Neural cell (in vitro differentiated cells): ENCODE results near the gene MOV10L1. TPM values are rescaled to one million over a fixed set of nuclear protein-coding genes. Genes with fewer than 3 reads are reported as not detected.

ENCODE experiments used
- H2AFZ ChIP-seq: fragments of 200-600, 300-800 bp; sonication (generic), shearing (Covaris generic); 2 replicates; pipeline ENCODE4 v1.6.0; 2014; ENCODE audit warnings: low read depth, mild to moderate bottlenecking, antibody characterized with exemption, low read length, moderate library complexity
- H3F3A ChIP-seq: fragments of 200-600 bp; shearing (Covaris generic); 2 replicates; pipeline ENCODE4 v1.6.1; 2016; ENCODE audit warnings: mild to moderate bottlenecking, moderate library complexity, mixed read lengths, antibody characterized with exemption, low read length; ENCODE audit not compliant: insufficient read depth, poor library complexity, severe bottlenecking
- H3K27ac ChIP-seq: fragments of 200-600, 300-800 bp; sonication (generic), shearing (Covaris generic); 2 replicates; pipeline ENCODE4 v1.5.1; 2014; ENCODE audit warnings: mild to moderate bottlenecking, low read length, moderate library complexity
- H3K27me3 ChIP-seq: fragments of 300-800, 200-600 bp; sonication (generic), shearing (Covaris generic); 2 replicates; pipeline ENCODE4 v1.6.0; 2014; ENCODE audit warnings: mild to moderate bottlenecking, low read depth, low read length, moderate library complexity; ENCODE audit not compliant: insufficient read depth
- H3K36me3 ChIP-seq: fragments of 300-800, 200-600 bp; sonication (generic), shearing (Covaris generic); 2 replicates; pipeline ENCODE4 v1.5.1; 2014; ENCODE audit warnings: mild to moderate bottlenecking, antibody characterized with exemption, low read length, moderate library complexity; ENCODE audit not compliant: insufficient read depth
- H3K4me2 ChIP-seq: fragments of 300-800, 200-600 bp; sonication (generic), shearing (Covaris generic); 2 replicates; pipeline ENCODE4 v1.6.0; 2014; ENCODE audit warnings: mild to moderate bottlenecking, low read length
- H3K4me3 ChIP-seq: fragments of 300-800, 200-600 bp; sonication (generic), shearing (Covaris generic); 2 replicates; pipeline ENCODE4 v1.5.1; 2014; ENCODE audit warnings: mild to moderate bottlenecking, low read length, moderate library complexity
- H3K79me2 ChIP-seq: fragments of 200-600 bp; shearing (Covaris generic); replicated peaks from 2 replicates; pipeline ENCODE4 v1.6.0; 2014; ENCODE audit warnings: mild to moderate bottlenecking, low read length, moderate library complexity; ENCODE audit not compliant: insufficient read depth
- H3K9ac ChIP-seq: fragments of 300-800, 200-600 bp; sonication (generic), shearing (Covaris generic); 2 replicates; pipeline ENCODE4 v1.6.1; 2016; ENCODE audit warnings: mild to moderate bottlenecking, low read length, mixed read lengths
- H3K9me2 ChIP-seq: fragments of 200-600 bp; shearing (Covaris generic); 2 replicates; pipeline ENCODE4 v1.6.1; 2016; ENCODE audit warnings: mild to moderate bottlenecking, low read length, mixed read lengths; ENCODE audit not compliant: insufficient read depth
- H3K9me3 ChIP-seq: fragments of 200-600, 300-800 bp; sonication (generic), shearing (Covaris generic); 2 replicates; pipeline ENCODE4 v1.6.1; 2016; ENCODE audit warnings: mild to moderate bottlenecking, mixed run types, low read length, moderate library complexity, mixed read lengths
- H4K20me1 ChIP-seq: fragments of 200-600 bp; shearing (Covaris generic); 2 replicates; pipeline ENCODE4 v1.6.1; 2016; ENCODE audit warnings: mild to moderate bottlenecking, mixed run types; ENCODE audit not compliant: insufficient read depth
- EP300 ChIP-seq: fragments of 450-650 bp; conservative IDR thresholded peaks from 2 replicates; pipeline ENCODE4 v1.6.1; 2014; ENCODE audit warnings: antibody characterized with exemption, mild to moderate bottlenecking, moderate library complexity; ENCODE audit not compliant: poor library complexity, severe bottlenecking
- EZH2 ChIP-seq: fragments of 200-600, 300-800 bp; shearing (Covaris generic), sonication (generic); IDR thresholded peaks from 2 replicates; pipeline ENCODE4 v1.6.1; 2014; ENCODE audit warnings: antibody characterized with exemption, low read length, borderline replicate concordance, mild to moderate bottlenecking; ENCODE audit not compliant: insufficient read depth, poor library complexity, severe bottlenecking
- MXI1 ChIP-seq: fragments of 450-650 bp; conservative IDR thresholded peaks from 2 replicates; pipeline ENCODE4 v1.6.1; 2014; ENCODE audit warnings: antibody characterized with exemption, mild to moderate bottlenecking; ENCODE audit not compliant: poor library complexity, severe bottlenecking
- POLR2AphosphoS5 ChIP-seq: IDR thresholded peaks from 2 replicates; pipeline ENCODE4 v1.6.1; 2012
- RAD21 ChIP-seq: fragments of 450-650 bp; conservative IDR thresholded peaks from 2 replicates; pipeline ENCODE4 v1.6.1; 2014; ENCODE audit warnings: antibody characterized with exemption, mild to moderate bottlenecking, moderate library complexity
- SMC3 ChIP-seq: fragments of 450-650 bp; conservative IDR thresholded peaks from 2 replicates; pipeline ENCODE4 v1.6.1; 2014; ENCODE audit warnings: antibody characterized with exemption, mild to moderate bottlenecking, moderate library complexity; ENCODE audit not compliant: poor library complexity
- TAF1 ChIP-seq: IDR thresholded peaks from 2 replicates; pipeline ENCODE4 v1.6.1; 2012; ENCODE audit warnings: low read depth
- polyA plus RNA-seq: library from polyadenylated mRNA; depleted of rRNA; stranded (reverse); fragments of >200 nt; gene quantifications from 2 replicates; pipeline ENCODE4 v1.2.3, GENCODE V29; 2014
- TF ChIP-seq, protein P1 (sequence below): fragments of 450-650 bp; IDR thresholded peaks from 2 replicates; pipeline ENCODE4 v1.5.1; 2014; ENCODE audit warnings: antibody characterized with exemption, mild to moderate bottlenecking, moderate library complexity; ENCODE audit not compliant: poor library complexity, severe bottlenecking
- TF ChIP-seq, protein P2 (sequence below): IDR thresholded peaks from 2 replicates; pipeline ENCODE4 v1.6.1; 2012; ENCODE audit warnings: borderline replicate concordance

Gene MOV10L1
- polyA plus RNA-seq, 1 donor from 2014 or later: not detected

DNA sequence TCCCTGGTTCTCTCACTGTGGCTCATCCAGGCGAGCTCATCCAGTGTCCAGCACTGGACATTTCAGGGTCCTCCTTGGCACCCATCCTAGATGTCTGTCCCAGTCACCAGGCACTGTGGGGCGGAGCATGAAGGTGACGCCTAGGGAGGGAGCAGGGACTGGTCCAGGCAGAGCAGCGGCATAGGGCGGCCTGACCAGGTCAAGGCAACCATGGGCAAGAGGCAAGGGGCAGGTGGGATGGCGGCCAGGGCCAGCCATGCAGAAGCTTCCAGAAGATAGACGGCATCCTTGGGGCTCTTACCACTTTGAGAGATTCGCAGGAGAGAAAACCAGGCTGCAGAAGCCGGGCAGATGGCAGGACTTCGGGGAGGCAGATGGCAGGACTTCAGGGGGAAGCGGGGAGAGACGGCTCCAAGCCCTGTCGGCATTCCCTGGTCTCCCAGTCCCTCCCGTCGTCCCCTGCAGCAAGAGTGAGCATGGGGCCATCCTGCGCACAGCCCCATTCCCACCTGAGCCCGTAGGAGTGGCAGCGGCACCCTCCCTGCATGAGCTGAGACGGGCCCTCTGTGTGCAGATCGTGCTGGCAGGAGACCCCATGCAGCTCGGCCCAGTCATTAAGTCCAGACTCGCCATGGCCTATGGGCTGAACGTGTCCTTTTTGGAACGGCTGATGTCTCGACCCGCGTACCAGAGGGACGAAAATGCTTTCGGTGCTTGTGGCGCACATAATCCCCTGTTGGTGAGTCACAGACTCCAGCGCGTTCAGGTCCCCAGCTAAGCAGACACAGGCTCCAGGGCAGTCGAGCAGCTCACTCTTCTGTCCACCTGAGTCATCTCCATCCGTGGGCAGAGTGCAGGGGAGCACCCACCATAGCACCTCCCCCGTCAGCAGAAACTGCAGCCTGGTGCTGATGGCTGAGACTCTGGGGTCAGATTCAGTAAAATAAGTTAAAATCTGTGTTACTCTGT, 60.6 kb downstream of the MOV10L1 start (continued):
- no peak for TF ChIP-seq EZH2

DNA sequence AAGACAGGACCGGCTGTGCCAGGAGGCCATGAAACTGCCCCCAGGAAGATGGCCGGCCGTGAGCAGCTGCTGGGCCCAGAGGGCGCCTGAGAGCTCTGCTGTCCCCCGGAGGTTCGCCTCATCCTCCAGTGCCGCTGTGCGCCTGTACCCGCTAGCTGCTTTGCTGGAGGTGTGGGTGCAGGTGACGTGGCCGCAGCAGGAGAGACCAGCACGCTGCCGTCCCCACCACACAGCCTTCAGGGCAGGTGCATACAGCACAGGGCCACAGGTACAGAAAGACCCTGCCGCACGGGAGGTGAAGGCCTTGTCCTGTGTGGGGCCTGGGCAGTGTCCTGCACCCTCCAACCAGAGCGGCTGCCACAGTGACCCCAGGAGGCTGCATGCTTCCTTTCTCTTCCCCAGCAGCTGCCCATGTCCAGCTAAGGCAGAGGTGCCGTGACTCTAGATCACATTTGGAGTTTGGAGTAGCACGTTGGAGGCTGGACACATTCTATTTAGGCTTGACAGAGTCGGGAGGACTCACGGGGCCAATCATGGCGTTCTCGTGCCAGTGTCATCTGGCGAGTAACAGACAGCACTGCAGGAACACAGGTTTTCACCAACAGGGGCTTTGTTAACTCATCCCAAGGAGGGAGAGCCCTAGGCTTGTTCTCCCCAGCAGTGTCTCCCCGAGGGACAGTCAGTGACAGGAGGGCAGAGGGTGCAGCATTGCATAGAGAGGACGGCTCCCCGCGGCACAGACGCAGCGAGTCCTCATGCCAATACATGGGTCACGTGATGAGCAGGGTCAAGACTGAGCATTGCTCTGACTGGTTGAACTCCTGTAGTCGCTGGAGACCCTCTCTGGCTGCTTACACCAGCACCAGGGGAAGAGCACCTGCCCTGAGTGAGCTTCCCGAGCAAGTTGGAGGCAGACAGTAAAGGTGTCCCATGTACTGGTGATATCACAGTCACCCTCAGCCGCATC, 62.0 kb downstream of the MOV10L1 start:
- no peaks in the 10 kb centered on the region for H3K9me2 ChIP-seq
- no peaks in the 10 kb centered on the region for H3F3A ChIP-seq
- TF ChIP-seq, protein P1, sequence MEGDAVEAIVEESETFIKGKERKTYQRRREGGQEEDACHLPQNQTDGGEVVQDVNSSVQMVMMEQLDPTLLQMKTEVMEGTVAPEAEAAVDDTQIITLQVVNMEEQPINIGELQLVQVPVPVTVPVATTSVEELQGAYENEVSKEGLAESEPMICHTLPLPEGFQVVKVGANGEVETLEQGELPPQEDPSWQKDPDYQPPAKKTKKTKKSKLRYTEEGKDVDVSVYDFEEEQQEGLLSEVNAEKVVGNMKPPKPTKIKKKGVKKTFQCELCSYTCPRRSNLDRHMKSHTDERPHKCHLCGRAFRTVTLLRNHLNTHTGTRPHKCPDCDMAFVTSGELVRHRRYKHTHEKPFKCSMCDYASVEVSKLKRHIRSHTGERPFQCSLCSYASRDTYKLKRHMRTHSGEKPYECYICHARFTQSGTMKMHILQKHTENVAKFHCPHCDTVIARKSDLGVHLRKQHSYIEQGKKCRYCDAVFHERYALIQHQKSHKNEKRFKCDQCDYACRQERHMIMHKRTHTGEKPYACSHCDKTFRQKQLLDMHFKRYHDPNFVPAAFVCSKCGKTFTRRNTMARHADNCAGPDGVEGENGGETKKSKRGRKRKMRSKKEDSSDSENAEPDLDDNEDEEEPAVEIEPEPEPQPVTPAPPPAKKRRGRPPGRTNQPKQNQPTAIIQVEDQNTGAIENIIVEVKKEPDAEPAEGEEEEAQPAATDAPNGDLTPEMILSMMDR: no peak
- TF ChIP-seq SMC3 (no peak), RAD21 (no peak), POLR2AphosphoS5 (no peak), TAF1 (no peak), MXI1 (no peak), EP300 (no peak)
- TF ChIP-seq, protein P2, sequence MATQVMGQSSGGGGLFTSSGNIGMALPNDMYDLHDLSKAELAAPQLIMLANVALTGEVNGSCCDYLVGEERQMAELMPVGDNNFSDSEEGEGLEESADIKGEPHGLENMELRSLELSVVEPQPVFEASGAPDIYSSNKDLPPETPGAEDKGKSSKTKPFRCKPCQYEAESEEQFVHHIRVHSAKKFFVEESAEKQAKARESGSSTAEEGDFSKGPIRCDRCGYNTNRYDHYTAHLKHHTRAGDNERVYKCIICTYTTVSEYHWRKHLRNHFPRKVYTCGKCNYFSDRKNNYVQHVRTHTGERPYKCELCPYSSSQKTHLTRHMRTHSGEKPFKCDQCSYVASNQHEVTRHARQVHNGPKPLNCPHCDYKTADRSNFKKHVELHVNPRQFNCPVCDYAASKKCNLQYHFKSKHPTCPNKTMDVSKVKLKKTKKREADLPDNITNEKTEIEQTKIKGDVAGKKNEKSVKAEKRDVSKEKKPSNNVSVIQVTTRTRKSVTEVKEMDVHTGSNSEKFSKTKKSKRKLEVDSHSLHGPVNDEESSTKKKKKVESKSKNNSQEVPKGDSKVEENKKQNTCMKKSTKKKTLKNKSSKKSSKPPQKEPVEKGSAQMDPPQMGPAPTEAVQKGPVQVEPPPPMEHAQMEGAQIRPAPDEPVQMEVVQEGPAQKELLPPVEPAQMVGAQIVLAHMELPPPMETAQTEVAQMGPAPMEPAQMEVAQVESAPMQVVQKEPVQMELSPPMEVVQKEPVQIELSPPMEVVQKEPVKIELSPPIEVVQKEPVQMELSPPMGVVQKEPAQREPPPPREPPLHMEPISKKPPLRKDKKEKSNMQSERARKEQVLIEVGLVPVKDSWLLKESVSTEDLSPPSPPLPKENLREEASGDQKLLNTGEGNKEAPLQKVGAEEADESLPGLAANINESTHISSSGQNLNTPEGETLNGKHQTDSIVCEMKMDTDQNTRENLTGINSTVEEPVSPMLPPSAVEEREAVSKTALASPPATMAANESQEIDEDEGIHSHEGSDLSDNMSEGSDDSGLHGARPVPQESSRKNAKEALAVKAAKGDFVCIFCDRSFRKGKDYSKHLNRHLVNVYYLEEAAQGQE: no peak
- no peaks in the 10 kb centered on the region for H4K20me1 ChIP-seq
- no peak overlapping the region for H2AFZ ChIP-seq
- no peaks in the 10 kb centered on the region for H3K9me3 ChIP-seq
- no peaks in the 10 kb centered on the region for H3K27me3 ChIP-seq
- no peak overlapping the region for H3K9ac ChIP-seq
- no peak overlapping the region for H3K4me2 ChIP-seq
- no peak overlapping the region for H3K4me3 ChIP-seq
- no peaks in the 10 kb centered on the region for H3K36me3 ChIP-seq
- no peak overlapping the region for H3K27ac ChIP-seq
- H3K79me2 ChIP-seq: no peaks in the 10 kb centered on the region
